HepG2 (cell line): ENCODE results near the gene RASL10B. TPM values are rescaled to one million over a fixed set of nuclear protein-coding genes. Genes with fewer than 3 reads are reported as not detected.

Experiments
- CEBPG ChIP-seq: IDR thresholded peaks from 2 replicates; pipeline ENCODE4 v1.6.1; 2016
- GFI1 ChIP-seq: sonication (generic); formaldehyde crosslinking; IDR thresholded peaks from 2 replicates; pipeline ENCODE4 v1.5.0; 2020; ENCODE audit warnings: missing genetic modification reagents, mild to moderate bottlenecking, borderline replicate concordance
- MEIS2 ChIP-seq: sonication (generic); formaldehyde crosslinking; IDR thresholded peaks from 2 replicates; pipeline ENCODE4 v1.9.0; 2021; ENCODE audit warnings: mild to moderate bottlenecking, missing genetic modification reagents
- RBM39 ChIP-seq: fragments of 200-400 bp; formaldehyde crosslinking; IDR thresholded peaks from one replicate; pipeline ENCODE4 v1.6.1; 2018; ENCODE audit warnings: antibody characterized with exemption, mild to moderate bottlenecking, low read depth, low read length; ENCODE audit not compliant: poor library complexity, severe bottlenecking
- RFXAP ChIP-seq: sonication (generic); formaldehyde crosslinking; IDR thresholded peaks from 2 replicates; pipeline ENCODE4 v1.4.0; 2020; ENCODE audit warnings: missing genetic modification reagents, borderline replicate concordance
- ZFP62 ChIP-seq: sonication (generic); formaldehyde crosslinking; IDR thresholded peaks from 2 replicates; pipeline ENCODE4 v1.4.0; 2020; ENCODE audit warnings: missing genetic modification reagents
- ZNF225 ChIP-seq: sonication (generic); formaldehyde crosslinking; IDR thresholded peaks from 2 replicates; pipeline ENCODE4 v1.4.0; 2020; ENCODE audit warnings: mild to moderate bottlenecking, missing genetic modification reagents
- ZNF234 ChIP-seq: sonication (generic); formaldehyde crosslinking; conservative IDR thresholded peaks from 2 replicates; pipeline ENCODE4 v1.5.1; 2020; ENCODE audit warnings: mild to moderate bottlenecking, missing genetic modification reagents
- polyA plus RNA-seq, 8 experiments: library from polyadenylated mRNA; depleted of rRNA in 3 of 8; stranded (reverse) in 7 of 8; unstranded in 1 of 8; fragments of >200 nt; fragmentation: Illumina TruSeq in 4 of 8; extraction: Trizol in 4 of 8; gene quantifications; 2 replicates each; pipeline versions ENCODE4 v1.2.1 to v1.2.3, GENCODE V29; 2011 to 2016; ENCODE audit warnings: low read depth in 4 of 8, missing spikeins in 1 of 8, mixed read lengths in 1 of 8; ENCODE audit not compliant: insufficient read depth in 1 of 8
- total RNA-seq, 5 experiments: library from RNA; depleted of rRNA; stranded (reverse); fragments of >200 nt; fragmentation: Illumina TruSeq; extraction: Trizol; gene quantifications; 2 replicates each; pipeline ENCODE4 v1.2.3, GENCODE V29; 2016; ENCODE audit warnings: low read depth in 1 of 5
- TF ChIP-seq, protein P1 (sequence below): sonication (generic); formaldehyde crosslinking; IDR thresholded peaks from 2 replicates; pipeline ENCODE4 v1.5.0; 2020; ENCODE audit warnings: mild to moderate bottlenecking, missing genetic modification reagents, moderate library complexity
- TF ChIP-seq, protein P2 (sequence below): sonication (generic); formaldehyde crosslinking; IDR thresholded peaks from 2 replicates; pipeline ENCODE4 v1.5.1; 2020; ENCODE audit warnings: missing genetic modification reagents, mild to moderate bottlenecking, borderline replicate concordance
- TF ChIP-seq, protein P3 (sequence below): sonication (generic); formaldehyde crosslinking; IDR thresholded peaks from 2 replicates; pipeline ENCODE4 v1.4.0; 2020; ENCODE audit warnings: missing genetic modification reagents
- TF ChIP-seq, protein P4 (sequence below): fragments of 450-650 bp; IDR thresholded peaks from 2 replicates; pipeline ENCODE4 v1.6.1; 2016
- TF ChIP-seq, protein P5 (sequence below): sonication (generic); formaldehyde crosslinking; IDR thresholded peaks from 2 replicates; pipeline ENCODE4 v1.9.0; 2021; ENCODE audit warnings: missing genetic modification reagents, mild to moderate bottlenecking, borderline replicate concordance
- TF ChIP-seq, protein P6 (sequence below): IDR thresholded peaks from 2 replicates; pipeline ENCODE4 v1.6.1; 2016; ENCODE audit warnings: low read depth
- TF ChIP-seq, protein P7 (sequence below): sonication (generic); formaldehyde crosslinking; conservative IDR thresholded peaks from 2 replicates; pipeline ENCODE4 v1.8.0; 2022; ENCODE audit warnings: mild to moderate bottlenecking, moderate library complexity, missing genetic modification reagents

The RASL10B gene
- total and polyA plus RNA-seq, 2 of the 13 experiments (the other 11 are each of a cell fraction or from before 2014, with no cell fraction given): 8.8 to 11.0 TPM

DNA sequence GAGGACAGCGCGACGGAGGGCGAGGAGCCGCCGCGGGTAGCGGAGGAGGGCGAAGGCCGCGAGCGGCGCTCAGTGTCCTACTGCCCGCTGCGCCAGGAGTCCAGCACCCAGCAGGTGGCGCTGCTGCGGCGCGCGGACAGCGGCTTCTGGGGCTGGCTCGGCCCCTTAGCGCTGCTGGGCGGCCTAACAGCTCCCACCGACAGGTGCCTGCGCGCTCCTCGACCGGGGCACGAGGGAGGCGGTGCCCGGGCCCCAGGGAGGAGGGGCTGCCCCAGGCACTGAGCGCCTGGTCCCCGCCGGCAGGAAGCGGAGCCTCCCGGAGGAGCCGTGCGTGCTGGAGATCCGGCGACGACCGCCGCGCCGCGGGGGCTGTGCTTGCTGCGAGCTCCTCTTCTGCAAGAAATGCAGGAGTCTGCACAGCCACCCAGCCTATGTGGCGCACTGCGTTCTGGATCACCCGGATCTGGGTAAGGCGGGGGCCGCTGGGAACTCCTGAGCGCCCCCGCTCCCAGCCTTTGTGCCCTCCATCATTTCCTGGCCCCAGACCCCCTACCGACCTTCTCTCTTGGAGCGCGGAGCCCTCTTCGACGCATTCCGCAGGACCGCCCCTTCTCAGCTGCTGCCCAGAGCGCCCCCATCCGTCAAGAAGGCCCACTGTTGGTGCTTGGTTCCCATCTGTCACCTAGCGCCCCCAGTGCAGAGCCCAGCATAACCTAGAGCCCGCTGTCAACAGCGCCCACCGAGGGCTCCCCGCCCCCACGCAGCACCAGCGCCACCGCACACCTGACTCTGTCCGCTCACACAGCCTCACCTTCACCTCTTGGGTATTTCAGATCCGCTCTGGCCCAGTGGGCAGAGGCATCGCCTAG lies 32.9 kb downstream of the RASL10B start (continued):
- TF ChIP-seq, protein P1, sequence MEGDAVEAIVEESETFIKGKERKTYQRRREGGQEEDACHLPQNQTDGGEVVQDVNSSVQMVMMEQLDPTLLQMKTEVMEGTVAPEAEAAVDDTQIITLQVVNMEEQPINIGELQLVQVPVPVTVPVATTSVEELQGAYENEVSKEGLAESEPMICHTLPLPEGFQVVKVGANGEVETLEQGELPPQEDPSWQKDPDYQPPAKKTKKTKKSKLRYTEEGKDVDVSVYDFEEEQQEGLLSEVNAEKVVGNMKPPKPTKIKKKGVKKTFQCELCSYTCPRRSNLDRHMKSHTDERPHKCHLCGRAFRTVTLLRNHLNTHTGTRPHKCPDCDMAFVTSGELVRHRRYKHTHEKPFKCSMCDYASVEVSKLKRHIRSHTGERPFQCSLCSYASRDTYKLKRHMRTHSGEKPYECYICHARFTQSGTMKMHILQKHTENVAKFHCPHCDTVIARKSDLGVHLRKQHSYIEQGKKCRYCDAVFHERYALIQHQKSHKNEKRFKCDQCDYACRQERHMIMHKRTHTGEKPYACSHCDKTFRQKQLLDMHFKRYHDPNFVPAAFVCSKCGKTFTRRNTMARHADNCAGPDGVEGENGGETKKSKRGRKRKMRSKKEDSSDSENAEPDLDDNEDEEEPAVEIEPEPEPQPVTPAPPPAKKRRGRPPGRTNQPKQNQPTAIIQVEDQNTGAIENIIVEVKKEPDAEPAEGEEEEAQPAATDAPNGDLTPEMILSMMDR (CRISPR knock-in tag): peak; percentile 97
- TF ChIP-seq, protein P2, sequence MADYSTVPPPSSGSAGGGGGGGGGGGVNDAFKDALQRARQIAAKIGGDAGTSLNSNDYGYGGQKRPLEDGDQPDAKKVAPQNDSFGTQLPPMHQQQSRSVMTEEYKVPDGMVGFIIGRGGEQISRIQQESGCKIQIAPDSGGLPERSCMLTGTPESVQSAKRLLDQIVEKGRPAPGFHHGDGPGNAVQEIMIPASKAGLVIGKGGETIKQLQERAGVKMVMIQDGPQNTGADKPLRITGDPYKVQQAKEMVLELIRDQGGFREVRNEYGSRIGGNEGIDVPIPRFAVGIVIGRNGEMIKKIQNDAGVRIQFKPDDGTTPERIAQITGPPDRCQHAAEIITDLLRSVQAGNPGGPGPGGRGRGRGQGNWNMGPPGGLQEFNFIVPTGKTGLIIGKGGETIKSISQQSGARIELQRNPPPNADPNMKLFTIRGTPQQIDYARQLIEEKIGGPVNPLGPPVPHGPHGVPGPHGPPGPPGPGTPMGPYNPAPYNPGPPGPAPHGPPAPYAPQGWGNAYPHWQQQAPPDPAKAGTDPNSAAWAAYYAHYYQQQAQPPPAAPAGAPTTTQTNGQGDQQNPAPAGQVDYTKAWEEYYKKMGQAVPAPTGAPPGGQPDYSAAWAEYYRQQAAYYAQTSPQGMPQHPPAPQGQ: no peak
- peak; percentile 76 for TF ChIP-seq RBM39
- TF ChIP-seq, protein P3, sequence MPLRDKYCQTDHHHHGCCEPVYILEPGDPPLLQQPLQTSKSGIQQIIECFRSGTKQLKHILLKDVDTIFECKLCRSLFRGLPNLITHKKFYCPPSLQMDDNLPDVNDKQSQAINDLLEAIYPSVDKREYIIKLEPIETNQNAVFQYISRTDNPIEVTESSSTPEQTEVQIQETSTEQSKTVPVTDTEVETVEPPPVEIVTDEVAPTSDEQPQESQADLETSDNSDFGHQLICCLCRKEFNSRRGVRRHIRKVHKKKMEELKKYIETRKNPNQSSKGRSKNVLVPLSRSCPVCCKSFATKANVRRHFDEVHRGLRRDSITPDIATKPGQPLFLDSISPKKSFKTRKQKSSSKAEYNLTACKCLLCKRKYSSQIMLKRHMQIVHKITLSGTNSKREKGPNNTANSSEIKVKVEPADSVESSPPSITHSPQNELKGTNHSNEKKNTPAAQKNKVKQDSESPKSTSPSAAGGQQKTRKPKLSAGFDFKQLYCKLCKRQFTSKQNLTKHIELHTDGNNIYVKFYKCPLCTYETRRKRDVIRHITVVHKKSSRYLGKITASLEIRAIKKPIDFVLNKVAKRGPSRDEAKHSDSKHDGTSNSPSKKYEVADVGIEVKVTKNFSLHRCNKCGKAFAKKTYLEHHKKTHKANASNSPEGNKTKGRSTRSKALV (CRISPR knock-in tag): peak; percentile 96
- TF ChIP-seq RFXAP (CRISPR knock-in tag): 0 out of 2 replicates have a peak, but pooled peaks have one; percentile 60
- TF ChIP-seq, protein P4, sequence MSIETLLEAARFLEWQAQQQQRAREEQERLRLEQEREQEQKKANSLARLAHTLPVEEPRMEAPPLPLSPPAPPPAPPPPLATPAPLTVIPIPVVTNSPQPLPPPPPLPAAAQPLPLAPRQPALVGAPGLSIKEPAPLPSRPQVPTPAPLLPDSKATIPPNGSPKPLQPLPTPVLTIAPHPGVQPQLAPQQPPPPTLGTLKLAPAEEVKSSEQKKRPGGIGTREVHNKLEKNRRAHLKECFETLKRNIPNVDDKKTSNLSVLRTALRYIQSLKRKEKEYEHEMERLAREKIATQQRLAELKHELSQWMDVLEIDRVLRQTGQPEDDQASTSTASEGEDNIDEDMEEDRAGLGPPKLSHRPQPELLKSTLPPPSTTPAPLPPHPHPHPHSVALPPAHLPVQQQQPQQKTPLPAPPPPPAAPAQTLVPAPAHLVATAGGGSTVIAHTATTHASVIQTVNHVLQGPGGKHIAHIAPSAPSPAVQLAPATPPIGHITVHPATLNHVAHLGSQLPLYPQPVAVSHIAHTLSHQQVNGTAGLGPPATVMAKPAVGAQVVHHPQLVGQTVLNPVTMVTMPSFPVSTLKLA: no peak
- peak; percentile 81; the same call in 1 of the 2 replicates for TF ChIP-seq ZNF225 (CRISPR knock-in tag)
- TF ChIP-seq MEIS2 (CRISPR knock-in tag): peak; percentile 47; the same call in 1 of the 2 replicates
- peak; percentile 31; the same call in 1 of the 2 replicates for TF ChIP-seq GFI1
- TF ChIP-seq, protein P5, sequence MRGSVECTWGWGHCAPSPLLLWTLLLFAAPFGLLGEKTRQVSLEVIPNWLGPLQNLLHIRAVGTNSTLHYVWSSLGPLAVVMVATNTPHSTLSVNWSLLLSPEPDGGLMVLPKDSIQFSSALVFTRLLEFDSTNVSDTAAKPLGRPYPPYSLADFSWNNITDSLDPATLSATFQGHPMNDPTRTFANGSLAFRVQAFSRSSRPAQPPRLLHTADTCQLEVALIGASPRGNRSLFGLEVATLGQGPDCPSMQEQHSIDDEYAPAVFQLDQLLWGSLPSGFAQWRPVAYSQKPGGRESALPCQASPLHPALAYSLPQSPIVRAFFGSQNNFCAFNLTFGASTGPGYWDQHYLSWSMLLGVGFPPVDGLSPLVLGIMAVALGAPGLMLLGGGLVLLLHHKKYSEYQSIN: no peak
- TF ChIP-seq ZFP62 (CRISPR knock-in tag): no peak
- TF ChIP-seq ZNF234: peak; percentile 54
- TF ChIP-seq CEBPG: 0 out of 2 replicates have a peak, but pooled peaks have one; percentile 20
- TF ChIP-seq, protein P6, sequence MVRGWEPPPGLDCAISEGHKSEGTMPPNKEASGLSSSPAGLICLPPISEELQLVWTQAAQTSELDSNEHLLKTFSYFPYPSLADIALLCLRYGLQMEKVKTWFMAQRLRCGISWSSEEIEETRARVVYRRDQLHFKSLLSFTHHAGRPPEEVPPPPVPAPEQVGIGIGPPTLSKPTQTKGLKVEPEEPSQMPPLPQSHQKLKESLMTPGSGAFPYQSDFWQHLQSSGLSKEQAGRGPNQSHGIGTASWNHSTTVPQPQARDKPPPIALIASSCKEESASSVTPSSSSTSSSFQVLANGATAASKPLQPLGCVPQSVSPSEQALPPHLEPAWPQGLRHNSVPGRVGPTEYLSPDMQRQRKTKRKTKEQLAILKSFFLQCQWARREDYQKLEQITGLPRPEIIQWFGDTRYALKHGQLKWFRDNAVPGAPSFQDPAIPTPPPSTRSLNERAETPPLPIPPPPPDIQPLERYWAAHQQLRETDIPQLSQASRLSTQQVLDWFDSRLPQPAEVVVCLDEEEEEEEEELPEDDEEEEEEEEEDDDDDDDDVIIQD: peak; percentile 65; the same call in 1 of the 2 replicates
- TF ChIP-seq, protein P7, sequence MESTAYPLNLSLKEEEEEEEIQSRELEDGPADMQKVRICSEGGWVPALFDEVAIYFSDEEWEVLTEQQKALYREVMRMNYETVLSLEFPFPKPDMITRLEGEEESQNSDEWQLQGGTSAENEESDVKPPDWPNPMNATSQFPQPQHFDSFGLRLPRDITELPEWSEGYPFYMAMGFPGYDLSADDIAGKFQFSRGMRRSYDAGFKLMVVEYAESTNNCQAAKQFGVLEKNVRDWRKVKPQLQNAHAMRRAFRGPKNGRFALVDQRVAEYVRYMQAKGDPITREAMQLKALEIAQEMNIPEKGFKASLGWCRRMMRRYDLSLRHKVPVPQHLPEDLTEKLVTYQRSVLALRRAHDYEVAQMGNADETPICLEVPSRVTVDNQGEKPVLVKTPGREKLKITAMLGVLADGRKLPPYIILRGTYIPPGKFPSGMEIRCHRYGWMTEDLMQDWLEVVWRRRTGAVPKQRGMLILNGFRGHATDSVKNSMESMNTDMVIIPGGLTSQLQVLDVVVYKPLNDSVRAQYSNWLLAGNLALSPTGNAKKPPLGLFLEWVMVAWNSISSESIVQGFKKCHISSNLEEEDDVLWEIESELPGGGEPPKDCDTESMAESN (CRISPR knock-in tag): peak; percentile 88
